GM21526 (cell line): ENCODE measurements around the gene RNF182.
"Not testable (repeated sequence)": the region's sequence is repeated elsewhere in the genome, so short reads cannot be mapped to it uniquely, and the experiment has no call there.

ENCODE experiments used
- ATAC-seq: cut with Tn5 transposase; IDR thresholded peaks from one replicate; pipeline ENCODE4 v1.9.1; 2021; ENCODE audit warnings: moderate library complexity; ENCODE audit not compliant: unreplicated experiment, low FRiP score

RNF182 gene

DNA sequence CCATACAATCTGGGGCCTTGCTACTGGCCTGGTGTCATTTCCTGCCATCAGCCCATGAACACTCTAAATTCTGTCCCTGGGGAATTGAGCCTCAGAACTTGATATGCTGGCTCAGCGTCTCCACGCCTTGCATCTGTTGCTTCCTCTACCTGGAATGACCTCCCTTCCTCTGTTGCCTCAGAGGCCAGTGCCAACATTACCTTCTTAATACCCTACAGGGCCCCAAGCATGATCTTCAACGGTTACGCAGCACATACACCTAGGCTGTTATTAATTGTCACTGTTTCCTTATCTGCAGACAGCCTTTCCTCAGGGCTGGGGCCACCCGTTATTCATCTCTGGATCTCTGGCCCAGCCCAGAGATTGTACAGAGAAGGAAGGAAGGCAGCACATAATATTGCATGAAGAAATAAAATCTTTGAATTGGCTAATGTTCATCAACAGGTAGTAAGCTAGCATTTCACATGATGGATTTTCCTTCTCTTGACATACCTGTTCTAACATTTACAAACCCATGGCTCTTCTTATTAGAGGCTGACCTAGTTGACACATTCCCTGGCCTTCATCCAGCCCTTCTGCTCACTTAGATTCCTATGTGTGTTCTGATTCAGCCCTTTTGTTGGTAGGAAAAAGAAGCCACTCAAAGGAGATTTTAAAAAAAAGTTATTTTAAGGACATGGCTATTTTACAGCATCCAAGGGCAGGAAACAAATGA lies 8.4 kb upstream of the RNF182 start:
- ATAC-seq = no peak

DNA sequence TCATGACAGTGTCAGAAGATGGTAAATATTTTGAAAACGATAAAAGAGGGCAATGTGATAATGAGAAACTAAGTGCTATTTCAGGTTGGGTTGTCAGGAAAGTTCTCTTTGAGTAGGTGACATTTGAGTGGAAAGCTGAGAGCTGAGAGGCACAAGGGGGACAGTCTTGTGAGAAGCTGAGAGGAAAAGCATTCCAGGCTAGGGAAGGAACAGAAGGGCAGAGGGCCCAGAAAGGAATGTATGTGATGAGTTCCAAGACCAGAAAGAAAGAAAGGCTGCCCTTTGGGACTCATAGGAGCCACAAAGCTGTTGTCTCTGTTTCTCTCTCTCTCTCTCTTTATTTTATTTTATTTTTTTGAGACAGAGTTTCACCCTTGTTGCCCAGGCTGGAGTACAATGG lies 7.6 kb upstream of the RNF182 start:
- ATAC-seq = no peak

DNA sequence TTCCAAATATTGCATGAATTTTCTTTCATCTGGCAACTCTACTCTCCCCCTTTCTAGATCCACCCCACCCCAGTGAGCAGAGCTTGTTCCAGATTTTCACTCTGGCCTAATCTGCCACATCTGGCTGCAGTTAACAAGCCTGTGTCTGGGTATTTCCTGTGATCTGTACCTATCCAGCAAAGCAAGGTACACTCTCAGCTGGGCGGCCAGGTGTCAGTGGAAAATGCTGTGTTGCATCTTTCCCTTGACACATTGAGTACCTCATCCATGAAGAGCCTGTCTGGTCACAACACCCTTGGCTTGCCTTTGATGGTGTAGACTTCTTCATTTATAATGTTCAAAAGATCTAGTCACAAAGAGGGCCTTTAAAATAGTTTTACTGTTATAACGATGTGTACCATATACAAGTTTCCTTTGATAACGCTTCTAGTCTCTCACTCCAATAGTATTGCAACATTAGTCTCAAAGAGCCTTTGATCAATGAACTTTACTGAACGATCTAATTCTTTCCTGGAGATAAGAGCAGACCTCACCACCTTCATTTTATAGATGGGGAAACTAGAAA lies 6.0 kb upstream of the RNF182 start:
- no peak for ATAC-seq

DNA sequence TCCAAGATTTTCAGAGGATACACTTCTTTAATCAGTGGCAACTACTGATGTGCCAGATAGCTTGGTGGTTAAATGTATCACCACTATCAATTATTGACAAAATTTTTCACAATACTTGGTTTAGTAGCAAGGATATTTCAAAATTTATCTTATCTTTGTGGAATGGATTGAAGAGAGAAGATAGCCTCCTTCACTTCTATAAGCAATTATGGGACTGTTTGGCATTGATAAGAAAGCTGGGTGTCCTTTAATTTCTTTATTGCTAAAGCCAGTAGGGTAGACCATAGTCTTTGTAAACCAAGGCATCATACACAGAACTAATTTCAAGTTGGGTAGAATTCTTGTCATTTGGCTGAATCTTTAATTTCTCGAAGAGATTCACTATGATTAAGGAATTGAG lies 4.9 kb upstream of the RNF182 start:
- ATAC-seq = no peak

DNA sequence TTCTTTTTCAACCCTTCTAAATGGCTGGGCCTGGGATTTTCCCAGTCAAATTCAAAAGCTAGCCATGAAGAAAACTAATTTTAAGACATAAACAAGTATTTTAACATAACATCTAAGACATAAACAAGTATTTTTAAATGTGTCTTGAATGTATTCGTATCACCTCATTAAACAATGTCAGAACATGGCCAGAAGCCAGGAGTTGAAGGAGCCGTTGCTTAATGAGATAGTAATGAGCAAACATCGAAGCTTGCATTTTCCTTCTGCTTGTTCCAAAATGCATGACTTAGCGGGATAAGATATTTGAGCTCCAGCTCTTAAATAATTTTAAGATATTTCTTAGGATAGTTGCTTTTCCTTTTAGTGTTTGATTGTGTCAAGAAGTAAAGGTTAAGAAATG lies 4.2 kb upstream of the RNF182 start:
- ATAC-seq = no peak

DNA sequence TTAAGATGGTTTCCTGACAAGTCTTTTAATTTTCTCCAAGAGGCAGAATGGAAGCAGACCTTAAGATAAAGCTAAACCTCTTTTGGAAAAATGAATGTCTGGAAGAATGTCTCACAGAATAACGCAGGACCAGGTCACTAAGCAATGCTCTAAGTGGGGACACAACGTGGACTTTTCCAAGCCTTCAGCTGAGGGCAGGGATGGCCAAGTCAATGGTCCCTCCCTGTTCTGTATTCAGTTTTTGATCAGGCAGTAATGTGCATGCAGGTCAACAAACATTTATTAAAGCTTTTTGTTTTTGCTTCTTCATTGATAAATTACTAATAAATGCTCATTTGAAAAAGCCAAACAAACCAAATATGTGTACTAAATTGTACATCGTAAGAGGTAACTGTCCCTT lies 2.0 kb upstream of the RNF182 start:
- ATAC-seq = no peak

DNA sequence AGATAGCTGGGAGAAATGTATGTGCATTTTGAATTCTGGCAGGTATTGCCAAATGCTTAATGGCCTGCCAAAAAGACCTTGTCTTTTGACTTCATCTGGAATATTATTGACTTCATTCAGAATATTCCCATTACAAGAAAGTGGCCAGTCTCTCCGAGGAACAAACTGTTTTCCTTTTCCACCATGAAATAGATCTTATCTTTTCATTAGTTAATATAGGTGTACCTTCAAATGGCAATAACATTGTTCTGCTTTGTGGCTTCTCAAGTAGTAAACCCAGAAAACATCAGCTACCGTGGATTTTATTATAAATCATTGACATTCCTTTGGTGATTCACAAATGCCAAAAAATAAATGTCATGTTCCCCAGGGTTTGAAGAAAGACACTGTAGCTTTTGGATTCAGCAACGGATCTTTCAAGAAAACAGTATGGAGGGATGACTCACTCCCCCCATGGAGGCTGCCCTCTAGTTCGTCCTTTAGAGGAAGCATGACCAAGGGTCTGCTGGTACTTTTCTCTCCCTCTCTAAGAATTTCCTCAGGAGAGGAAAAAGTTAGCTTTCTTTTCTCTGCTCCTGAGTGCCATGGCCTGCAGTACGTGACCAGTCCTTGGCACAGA lies 1.1 kb upstream of the RNF182 start:
- no peak for ATAC-seq

DNA sequence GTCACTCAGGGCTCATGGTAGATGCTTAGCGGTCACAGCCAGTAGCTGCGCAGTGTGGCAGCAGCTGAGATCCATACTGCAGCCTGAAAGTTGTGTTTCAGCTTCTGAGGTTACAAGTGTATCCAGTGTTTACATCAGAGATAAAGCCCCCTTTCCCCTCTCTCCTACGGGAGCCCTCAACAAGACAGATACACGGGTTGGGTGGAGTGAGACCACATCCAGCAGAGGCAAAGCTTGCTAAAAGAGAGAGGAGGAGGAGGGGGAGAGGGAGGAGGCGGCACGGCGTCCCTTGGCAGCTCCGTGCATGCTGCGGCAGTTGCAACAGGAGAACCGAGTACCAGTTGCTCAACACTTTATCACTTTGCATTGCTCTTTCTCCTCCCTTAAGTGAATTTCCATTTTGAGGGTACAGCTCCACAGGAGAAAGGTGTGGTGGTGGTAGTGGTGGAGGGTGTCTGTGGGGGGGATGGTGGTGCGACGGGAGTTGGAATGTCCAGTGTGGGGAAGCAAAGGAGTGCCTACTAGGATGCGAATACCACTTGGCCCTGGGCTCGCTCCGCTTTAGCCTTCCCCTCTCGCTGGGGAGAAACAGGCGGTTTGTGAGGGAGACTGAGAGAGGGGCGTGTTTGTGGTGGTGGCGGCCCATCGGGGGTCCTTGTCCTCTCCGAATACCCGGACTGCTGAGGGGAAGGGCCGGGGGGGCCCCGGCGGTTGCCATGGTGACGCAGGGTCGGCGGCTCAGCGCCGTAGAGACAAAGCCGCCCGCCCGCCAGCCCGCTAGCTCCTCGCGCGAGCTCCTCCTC lies 405 bp upstream of the RNF182 start:
- no peak for ATAC-seq

DNA sequence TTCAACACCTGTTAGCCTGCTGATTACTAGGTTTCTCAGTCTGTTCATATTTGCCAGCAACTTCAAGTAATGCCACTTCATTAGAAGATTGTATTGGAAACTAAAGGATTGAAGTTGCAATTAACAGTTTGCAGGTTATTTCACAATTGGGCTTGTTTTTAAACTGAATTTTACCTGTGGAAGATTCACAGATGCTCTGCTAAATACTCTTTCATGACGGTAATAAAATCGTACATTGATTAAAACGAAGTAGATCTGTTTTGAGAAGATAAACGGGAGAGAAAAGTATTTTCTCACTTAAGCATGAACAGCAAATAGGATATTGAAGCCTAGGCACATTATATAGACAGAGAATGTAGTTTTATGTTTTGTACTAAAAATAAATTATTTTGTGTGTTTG lies 1.6 kb downstream of the RNF182 start:
- no peak for ATAC-seq

DNA sequence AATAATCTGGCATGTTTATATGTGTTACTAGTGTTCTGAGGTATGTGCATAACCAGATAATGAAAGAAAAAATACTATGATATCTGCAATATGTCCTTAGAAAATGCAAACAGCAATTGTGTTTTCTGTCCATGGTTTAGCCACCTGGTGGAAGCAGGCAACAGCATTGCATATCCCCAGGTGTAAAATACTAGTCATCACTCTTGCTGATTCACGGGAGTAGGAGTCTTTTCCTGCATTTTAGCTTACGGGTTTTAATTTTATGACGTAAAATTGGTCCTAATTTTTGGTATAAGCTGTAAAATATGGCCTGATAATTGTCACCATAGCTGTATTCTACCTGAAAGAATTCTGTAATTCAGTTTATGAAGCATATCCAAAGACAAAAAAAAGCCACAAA lies 2.5 kb downstream of the RNF182 start:
- no peak for ATAC-seq

DNA sequence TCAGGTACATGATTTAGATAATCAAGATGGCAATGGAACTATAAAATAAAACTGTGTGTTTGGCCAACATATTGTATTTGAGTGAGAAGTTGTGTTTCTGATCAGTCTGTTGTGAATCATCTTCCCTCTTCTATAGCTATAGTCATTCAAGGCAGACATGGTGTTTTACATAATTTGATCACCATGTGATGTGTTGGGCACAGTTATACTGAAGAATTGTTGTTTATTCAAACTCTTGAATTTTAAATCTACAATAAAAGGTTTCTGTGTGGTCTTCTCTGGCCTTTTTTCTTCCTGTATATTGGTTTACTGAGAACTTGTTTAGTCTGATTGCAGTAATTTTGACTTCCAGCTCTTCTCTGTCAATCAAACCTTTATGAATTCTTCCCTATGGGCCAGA lies 4.4 kb downstream of the RNF182 start:
- no peak for ATAC-seq

DNA sequence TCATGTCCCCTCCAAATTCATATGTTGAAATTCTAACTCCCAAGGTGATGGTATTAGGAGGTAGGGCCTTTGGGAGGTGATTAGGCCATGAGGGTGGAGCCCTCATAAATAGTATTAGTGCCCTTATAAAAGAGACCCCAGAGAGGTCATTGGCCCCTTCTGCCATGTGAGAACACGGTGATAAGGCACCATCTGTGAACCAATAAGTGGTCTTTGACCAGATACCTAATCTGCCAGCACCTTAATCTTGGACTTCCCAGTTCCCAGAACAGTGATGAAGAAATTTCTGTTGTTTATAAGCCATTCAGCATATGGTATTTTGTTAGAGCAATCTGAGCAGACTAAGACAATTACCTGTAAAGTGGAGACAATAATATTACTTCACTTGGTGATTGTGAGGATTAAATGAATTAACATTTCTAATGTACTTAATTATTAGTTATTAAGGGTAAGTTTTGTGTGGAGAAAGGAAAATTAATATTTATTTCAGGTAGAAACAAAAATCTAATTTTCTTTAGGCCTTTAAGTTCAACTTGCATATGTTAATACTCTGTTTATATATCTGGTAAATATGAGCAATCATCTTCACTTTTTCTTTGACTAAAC lies 7.1 kb downstream of the RNF182 start:
- no peak for ATAC-seq

DNA sequence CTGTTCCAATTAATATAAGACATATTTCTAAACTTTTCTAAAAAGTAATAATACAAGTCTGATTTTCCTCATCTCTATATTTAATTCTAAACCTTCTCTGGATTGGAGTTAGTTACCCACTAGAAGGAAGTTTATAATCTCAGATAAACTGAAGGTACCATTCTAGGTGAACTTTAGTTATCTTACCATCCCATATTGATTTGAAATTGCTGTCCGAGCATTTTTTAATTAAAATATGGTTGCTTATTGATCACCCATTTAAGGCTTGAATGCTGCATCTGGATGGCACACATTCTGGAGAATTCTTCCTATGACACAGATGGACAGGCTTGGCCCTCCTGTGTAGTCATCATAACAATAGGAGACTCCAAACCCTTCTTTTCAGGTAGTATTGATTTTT lies 8.0 kb downstream of the RNF182 start:
- ATAC-seq = no peak

DNA sequence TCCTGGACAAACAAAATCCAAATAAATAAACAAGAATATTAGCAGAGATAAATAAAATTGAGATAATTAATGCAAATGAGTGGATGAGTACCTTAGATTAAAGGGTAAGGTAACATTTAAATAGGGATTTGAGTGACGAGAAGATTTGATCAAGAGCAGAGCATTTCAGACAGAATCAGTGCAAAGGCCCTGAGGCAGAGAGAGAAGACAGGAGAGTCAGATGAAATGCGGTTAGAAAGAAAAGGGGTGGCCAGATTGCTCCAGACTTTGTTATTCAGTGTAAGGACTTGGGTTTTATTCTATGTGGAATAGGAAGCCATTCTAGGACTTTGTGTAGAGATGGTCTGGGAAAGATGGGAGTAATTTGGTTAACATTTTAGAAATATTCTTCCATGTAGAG lies 10.0 kb downstream of the RNF182 start:
- no peak for ATAC-seq

DNA sequence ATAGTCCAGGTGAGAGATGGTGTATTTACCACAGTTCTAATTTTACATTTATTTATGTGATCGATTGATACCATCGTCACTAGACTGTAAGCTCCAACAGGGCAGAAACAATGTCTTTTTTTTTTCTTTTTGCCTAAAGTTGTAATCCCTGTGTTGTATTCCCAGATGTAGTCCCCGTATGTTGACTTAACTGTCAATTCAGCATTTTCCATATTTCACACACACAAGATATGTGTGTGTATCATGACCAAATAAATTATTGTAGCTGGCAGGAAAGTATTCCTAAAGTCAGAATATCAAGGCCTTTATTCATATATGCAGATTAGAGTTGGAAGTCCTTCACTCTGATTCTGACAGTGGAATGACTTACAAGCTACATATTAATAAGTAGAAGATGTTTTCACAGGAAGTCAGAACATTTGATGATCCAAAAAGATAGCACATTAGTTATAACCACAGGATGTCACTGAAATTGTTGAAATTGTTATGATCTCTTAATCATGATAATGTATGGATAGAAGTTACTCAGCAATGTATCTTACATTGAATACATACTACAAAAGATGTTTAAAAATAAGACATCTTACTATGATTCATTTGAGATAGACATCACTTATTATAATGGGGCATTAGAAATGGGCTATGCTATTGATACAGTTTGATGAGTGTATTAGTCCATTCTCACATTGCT lies 10.6 kb downstream of the RNF182 start:
- ATAC-seq = no peak

DNA sequence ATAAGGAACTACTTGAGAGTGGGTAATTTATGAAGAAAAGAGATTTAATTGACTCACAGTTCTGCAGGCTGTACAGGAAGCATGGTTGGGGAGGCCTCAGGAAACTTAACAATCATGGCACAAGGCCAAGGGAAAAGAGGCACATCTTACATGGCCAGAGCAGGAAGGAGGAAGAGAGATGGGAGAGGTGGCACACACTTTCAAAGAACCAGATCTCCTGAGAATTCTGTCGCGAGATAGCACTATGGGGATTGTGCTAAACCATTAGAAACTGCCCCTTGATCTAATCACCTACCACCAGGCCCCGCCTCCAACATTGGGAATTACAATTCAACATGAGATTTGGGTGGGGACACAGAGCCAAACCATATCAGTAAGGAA lies 11.1 kb downstream of the RNF182 start:
- not testable (repeated sequence) for ATAC-seq

DNA sequence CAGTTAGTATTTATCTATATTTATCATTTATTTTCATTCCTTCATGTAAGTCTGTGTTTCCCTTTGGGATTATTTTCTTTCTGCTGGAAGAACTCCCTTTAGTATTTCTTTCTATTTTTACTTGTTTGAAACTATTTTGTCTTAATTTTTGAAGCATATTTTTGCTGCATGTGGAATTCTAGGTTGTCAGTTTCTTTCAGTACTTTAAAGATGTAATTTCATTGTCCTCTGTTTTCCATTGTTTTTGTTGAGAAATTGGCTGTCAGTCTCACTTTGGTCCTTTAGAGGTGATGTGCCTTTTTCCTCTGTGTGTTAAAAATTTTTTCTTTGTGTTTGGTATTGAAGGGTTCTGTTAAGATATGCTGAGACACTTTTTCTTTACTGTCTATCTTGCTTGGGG lies 17.1 kb downstream of the RNF182 start:
- no peak for ATAC-seq

DNA sequence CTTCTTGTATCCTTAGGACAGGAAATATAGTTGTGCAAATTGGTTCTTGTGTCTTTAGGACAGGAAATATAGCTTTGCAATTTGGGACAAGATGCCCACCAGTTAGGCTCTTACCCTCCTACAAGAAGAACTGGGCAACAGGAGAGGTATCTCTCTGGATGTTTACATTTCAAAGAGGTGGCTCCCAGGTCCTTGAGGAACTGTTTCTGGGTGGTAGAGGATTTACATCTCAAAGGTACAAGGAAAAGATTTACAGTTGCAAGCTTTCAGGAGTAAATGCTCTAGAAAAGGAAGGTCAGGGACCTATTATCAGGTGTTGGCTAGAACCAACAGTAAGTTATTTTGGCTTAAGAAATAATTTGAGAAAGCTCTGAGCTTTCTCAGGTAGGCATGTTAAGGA lies 19.2 kb downstream of the RNF182 start:
- no peak for ATAC-seq

DNA sequence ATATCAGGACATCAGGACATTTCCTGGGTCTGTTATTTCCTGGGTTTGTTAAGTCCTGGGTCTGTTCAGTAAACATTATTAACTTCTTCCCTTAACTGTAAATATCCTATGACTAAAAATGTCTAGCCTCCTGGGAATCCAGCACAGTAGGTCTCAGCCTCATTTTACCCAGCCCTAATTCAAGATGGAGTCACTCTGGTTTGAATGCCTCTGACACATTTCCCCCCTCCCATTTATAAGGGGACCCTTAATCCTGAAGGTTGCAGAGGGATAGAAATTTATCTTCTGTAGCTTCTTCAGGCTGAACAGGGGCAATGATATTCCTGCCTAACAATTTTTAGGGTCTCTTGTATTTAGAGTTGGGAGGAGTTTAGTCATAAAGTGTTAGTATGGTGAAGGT lies 21.8 kb downstream of the RNF182 start:
- ATAC-seq = no peak

DNA sequence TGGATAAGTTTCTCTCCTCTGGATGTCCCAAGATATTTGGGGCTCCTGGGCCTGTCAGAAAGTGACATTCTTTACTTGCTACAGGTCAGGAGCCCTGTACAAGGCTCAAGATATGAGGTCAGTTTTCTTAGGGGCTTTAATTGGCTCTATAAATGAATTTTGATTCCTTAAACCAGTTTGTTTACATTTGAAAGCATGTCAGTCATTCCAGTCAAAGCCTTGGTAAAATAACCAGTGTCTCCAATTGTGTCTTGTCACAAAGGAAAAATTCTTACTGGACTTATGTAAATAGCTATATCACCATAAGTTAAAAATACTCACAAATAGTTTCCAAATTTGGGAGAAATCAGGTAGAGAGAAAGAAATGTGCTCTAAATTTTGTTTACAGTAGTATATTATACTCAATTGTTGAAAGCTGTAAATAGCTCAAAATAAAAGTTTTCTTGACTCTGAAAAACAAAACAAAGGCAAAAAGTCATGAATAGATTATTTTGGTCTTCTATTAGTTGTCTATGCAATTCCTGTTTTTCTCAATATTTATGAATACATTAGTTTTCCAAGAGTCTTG lies 22.9 kb downstream of the RNF182 start:
- ATAC-seq = no peak
